ENCODE measurements around the gene PIP5K1C. TPM values are rescaled to one million over a fixed set of nuclear protein-coding genes. Genes with fewer than 3 reads are reported as not detected.

PIP5K1C gene
- total RNA-seq, 4 donors from 2014 or later: 73.2 to 180 (median 99.9) TPM

- DNase-seq (ENCODE audit: extremely low spot score): no peak
- Histone ChIP-seq H3K36me3 (peaks cover 0 to 13% (median 7%) of the 10 kb centered on the region in 4 donors), H3K9me3 (no peaks in the 10 kb centered on the region), H3K4me1 (peaks cover 23 to 67% (median 59%) of the 10 kb centered on the region in 4 donors), H3K4me3 (peak overlapping the region; percentile 93 to 99 (median 96)), H3K27me3 (no peaks in the 10 kb centered on the region), H3K27ac (replicated peaks in 1 of 4) (peak overlapping the region; percentile 93 to 99 (median 96))
- intact Hi-C loops (cut with DNase I): no loop called here
- 69% methylated on average over 5 of the region's 12 CpGs for WGBS
- TF ChIP-seq EP300 (IDR thresholded peaks at IDR 0.05) (no peak), POLR2A (IDR thresholded peaks at IDR 0.05; ENCODE audit: low read depth) (no peak), CTCF (IDR thresholded peaks at IDR 0.05) (no peak)
Measured at GRCh38 chr19:3698386-3698950, 1.8 kb downstream of the PIP5K1C start.

GRCh38 chr19:3697671-3698385 is 2.4 kb downstream of the PIP5K1C start:
- TF ChIP-seq POLR2A (IDR thresholded peaks at IDR 0.05; ENCODE audit: low read depth) (no peak), CTCF (IDR thresholded peaks at IDR 0.05) (no peak)
- Histone ChIP-seq H3K27me3 (no peaks in the 10 kb centered on the region), H3K4me1 (peaks cover 29 to 74% (median 66%) of the 10 kb centered on the region in 4 donors), H3K36me3 (peaks cover 0 to 13% (median 7%) of the 10 kb centered on the region in 4 donors), H3K4me3 (peak overlapping the region; percentile 93 to 99 (median 96)), H3K27ac (replicated peaks in 1 of 4) (peak overlapping the region; percentile 93 to 99 (median 96)), H3K9me3 (no peaks in the 10 kb centered on the region)
- no peak for DNase-seq (ENCODE audit: extremely low spot score)
- WGBS: 79% methylated on average over 18 of the region's 43 CpGs
- intact Hi-C loops (cut with DNase I): no loop called here

GRCh38 chr19:3697094-3697493 is 3.2 kb downstream of the PIP5K1C start:
- intact Hi-C loops (cut with DNase I): no loop called here
- H3K4me1 ChIP-seq: peaks cover 31 to 81% (median 73%) of the 10 kb centered on the region in 4 donors
- peak overlapping the region in 1 of 4 donors; percentile 93 for H3K4me3 ChIP-seq
- DNase-seq (ENCODE audit: extremely low spot score): no peak
- no peaks in the 10 kb centered on the region for H3K27me3 ChIP-seq
- TF ChIP-seq POLR2AphosphoS5 (IDR thresholded peaks at IDR 0.05) (no peak), POLR2A (IDR thresholded peaks at IDR 0.05; ENCODE audit: low read depth) (no peak), EP300 (IDR thresholded peaks at IDR 0.05) (no peak), CTCF (IDR thresholded peaks at IDR 0.05) (no peak)
- H3K27ac ChIP-seq (replicated peaks in 1 of 4): peak overlapping the region; percentile 93 to 99 (median 96)
- 87% methylated on average over 30 of the region's 30 CpGs for WGBS
- H3K36me3 ChIP-seq: peaks cover 0 to 13% (median 7%) of the 10 kb centered on the region in 4 donors
- no peaks in the 10 kb centered on the region for H3K9me3 ChIP-seq

GRCh38 chr19:3696660-3696995 is 3.6 kb downstream of the PIP5K1C start:
- TF ChIP-seq CTCF (IDR thresholded peaks at IDR 0.05) (no peak), POLR2AphosphoS5 (IDR thresholded peaks at IDR 0.05) (no peak), EP300 (IDR thresholded peaks at IDR 0.05) (no peak), POLR2A (IDR thresholded peaks at IDR 0.05; ENCODE audit: low read depth) (no peak)

More at GRCh38 chr19:3696660-3696995, 3.6 kb downstream of the PIP5K1C start:
- Histone ChIP-seq H3K27ac (replicated peaks in 1 of 4) (peak overlapping the region; percentile 93 to 99 (median 96)), H3K4me3 (no peak overlapping the region), H3K36me3 (peaks cover 0 to 13% (median 7%) of the 10 kb centered on the region in 4 donors), H3K4me1 (peaks cover 31 to 86% (median 76%) of the 10 kb centered on the region in 4 donors), H3K9me3 (no peaks in the 10 kb centered on the region), H3K27me3 (no peaks in the 10 kb centered on the region)
- no peak for DNase-seq (ENCODE audit: extremely low spot score)
- intact Hi-C loops (cut with DNase I): no loop called here
- WGBS: 88% methylated on average over 9 of the region's 10 CpGs
